Hepatocyte (in vitro differentiated cells): ENCODE data around the gene APEH. TPM values are rescaled to one million over a fixed set of nuclear protein-coding genes. Genes with fewer than 3 reads are reported as not detected.

Experiments used
- DNase-seq: peaks from one replicate; pipeline ENCODE4 v3.0.0-alpha.2; 2016; ENCODE audit warnings: low spot score
- H2AFZ ChIP-seq: fragments of 200-600 bp; sonication (generic); 2 replicates; pipeline ENCODE4 v1.6.0; 2016; ENCODE audit warnings: antibody characterized with exemption, mild to moderate bottlenecking
- H3K27ac ChIP-seq: fragments of 200-600 bp; sonication (generic); 2 replicates; pipeline ENCODE4 v1.5.1; 2016; ENCODE audit warnings: mild to moderate bottlenecking
- H3K27me3 ChIP-seq: fragments of 200-600 bp; sonication (generic); 2 replicates; pipeline ENCODE4 v1.6.1; 2016
- H3K36me3 ChIP-seq: fragments of 200-600 bp; sonication (generic); replicated peaks from 2 replicates; pipeline ENCODE4 v1.5.1; 2016; ENCODE audit warnings: low read depth; ENCODE audit not compliant: insufficient read depth
- H3K4me1 ChIP-seq: fragments of 200-600 bp; sonication (generic); 2 replicates; pipeline ENCODE4 v1.5.1; 2016; ENCODE audit warnings: mild to moderate bottlenecking, moderate library complexity; ENCODE audit not compliant: insufficient read depth
- H3K4me2 ChIP-seq: fragments of 200-600 bp; sonication (generic); 2 replicates; pipeline ENCODE4 v1.6.0; 2016
- H3K4me3 ChIP-seq: fragments of 200-600 bp; sonication (generic); 2 replicates; pipeline ENCODE4 v1.5.1; 2016; ENCODE audit warnings: mild to moderate bottlenecking
- H3K79me2 ChIP-seq: fragments of 200-600 bp; sonication (generic); 2 replicates; pipeline ENCODE4 v1.6.0; 2017; ENCODE audit warnings: mild to moderate bottlenecking
- H3K9me2 ChIP-seq: fragments of 200-600 bp; sonication (generic); replicated peaks from 2 replicates; pipeline ENCODE4 v1.6.0; 2017; ENCODE audit warnings: mild to moderate bottlenecking; ENCODE audit not compliant: insufficient read depth
- H3K9me3 ChIP-seq: fragments of 200-600 bp; sonication (generic); 2 replicates; pipeline ENCODE4 v1.5.1; 2016; ENCODE audit warnings: low read depth, mild to moderate bottlenecking
- H4K20me1 ChIP-seq: fragments of 200-600 bp; sonication (generic); 2 replicates; pipeline ENCODE4 v1.6.0; 2016; ENCODE audit warnings: mild to moderate bottlenecking; ENCODE audit not compliant: insufficient read depth, poor library complexity, severe bottlenecking
- CTCF ChIP-seq: fragments of 200-600 bp; sonication (generic); IDR thresholded peaks from 2 replicates; pipeline ENCODE4 v1.5.1; 2016; ENCODE audit warnings: antibody characterized with exemption, mild to moderate bottlenecking; ENCODE audit not compliant: poor library complexity
- EZH2 ChIP-seq: fragments of 200-600 bp; sonication (generic); IDR thresholded peaks from 2 replicates; pipeline ENCODE4 v1.6.1; 2016; ENCODE audit warnings: antibody characterized with exemption, mild to moderate bottlenecking, borderline replicate concordance
- EZH2phosphoT487 ChIP-seq: fragments of 200-600 bp; sonication (generic); IDR thresholded peaks from one replicate; pipeline ENCODE4 v1.6.1; 2018; ENCODE audit warnings: antibody characterized with exemption, mild to moderate bottlenecking, low read depth, moderate library complexity; ENCODE audit not compliant: unreplicated experiment, severe bottlenecking
- WGBS: methylation state at CpG from one replicate; pipeline ENCODE4 v1.1.6; 2016; ENCODE audit warnings: low lambda C conversion rate; ENCODE audit errors: missing lambda C conversion rate; 5-methylcytosine and 5-hydroxymethylcytosine counted together
- polyA plus RNA-seq: library from polyadenylated mRNA; unstranded; fragments of >200 nt; fragmentation: Nextera tagmentation; extraction: Ambion mirVana; gene quantifications from 2 replicates; pipeline ENCODE4 v1.2.1, GENCODE V29; 2016
- total RNA-seq: library from RNA; depleted of rRNA; stranded (reverse); fragments of >200 nt; gene quantifications from 2 replicates; pipeline ENCODE4 v1.2.3, GENCODE V29; 2014

Gene APEH
- total and polyA plus RNA-seq, 2 experiments from 2014 or later, result 120 to 148 TPM

- Histone ChIP-seq H3K4me3 (no peak overlapping the region), H3K9me3 (no peaks in the 10 kb centered on the region), H4K20me1 (no peaks in the 10 kb centered on the region), H3K27ac (peak overlapping the region; percentile 73), H2AFZ (no peak overlapping the region), H3K79me2 (no peaks in the 10 kb centered on the region), H3K9me2 (no peaks in the 10 kb centered on the region), H3K4me1 (peaks cover 37% of the 10 kb centered on the region), H3K36me3 (no peaks in the 10 kb centered on the region), H3K27me3 (no peaks in the 10 kb centered on the region), H3K4me2 (peak overlapping the region; percentile 15)
- 32% methylated on average over 5 of the region's 5 CpGs for WGBS
- peak; percentile 33 for DNase-seq
- TF ChIP-seq CTCF (no peak), EZH2 (no peak), EZH2phosphoT487 (no peak)
These were observed 5.7 kb upstream of the APEH start for GRCh38 chr3:49668414-49668797.

GRCh38 chr3:49668861-49669260 lies 5.3 kb upstream of the APEH start:
- Histone ChIP-seq H3K9me3 (no peaks in the 10 kb centered on the region), H2AFZ (no peak overlapping the region), H3K4me3 (no peak overlapping the region), H4K20me1 (no peaks in the 10 kb centered on the region), H3K4me2 (peak overlapping the region; percentile 15), H3K9me2 (no peaks in the 10 kb centered on the region), H3K79me2 (no peaks in the 10 kb centered on the region), H3K36me3 (no peaks in the 10 kb centered on the region), H3K27me3 (no peaks in the 10 kb centered on the region), H3K4me1 (peaks cover 37% of the 10 kb centered on the region), H3K27ac (peak overlapping the region; percentile 73)
- 53% methylated on average over 5 of the region's 5 CpGs for WGBS
- peak; percentile 32 for DNase-seq
- no peak for TF ChIP-seq CTCF
- no peak for TF ChIP-seq EZH2
- TF ChIP-seq EZH2phosphoT487, result no peak

- DNase-seq, result no peak
- Histone ChIP-seq H3K36me3 (no peaks in the 10 kb centered on the region), H3K4me2 (no peak overlapping the region), H4K20me1 (no peaks in the 10 kb centered on the region), H3K4me3 (no peak overlapping the region), H3K27me3 (no peaks in the 10 kb centered on the region), H3K27ac (no peak overlapping the region), H3K79me2 (no peaks in the 10 kb centered on the region), H3K9me2 (no peaks in the 10 kb centered on the region), H3K9me3 (no peaks in the 10 kb centered on the region), H3K4me1 (peaks cover 37% of the 10 kb centered on the region), H2AFZ (no peak overlapping the region)
- TF ChIP-seq EZH2phosphoT487 (no peak), CTCF (no peak), EZH2 (no peak)
- 93% methylated on average over 3 of the region's 3 CpGs for WGBS
These were observed 4.8 kb upstream of the APEH start for GRCh38 chr3:49669352-49669751.

- Histone ChIP-seq H3K4me3 (no peak overlapping the region), H3K9me3 (no peaks in the 10 kb centered on the region), H4K20me1 (no peaks in the 10 kb centered on the region), H2AFZ (no peak overlapping the region), H3K27ac (no peak overlapping the region), H3K9me2 (no peaks in the 10 kb centered on the region), H3K4me1 (peaks cover 42% of the 10 kb centered on the region), H3K79me2 (peaks cover 9% of the 10 kb centered on the region), H3K27me3 (no peaks in the 10 kb centered on the region), H3K36me3 (no peaks in the 10 kb centered on the region), H3K4me2 (no peak overlapping the region)
- no peak for DNase-seq
- 77% methylated on average over 6 of the region's 6 CpGs for WGBS
- TF ChIP-seq CTCF, result no peak
- TF ChIP-seq EZH2, result no peak
- TF ChIP-seq EZH2phosphoT487, result no peak
These were observed 3.2 kb upstream of the APEH start for GRCh38 chr3:49670940-49671290.
